Measurements from ENCODE around the gene ELAVL2.

ELAVL2 gene

GRCh38 chr9:23750808-23751207 is 75.2 kb downstream of the ELAVL2 start:
- TF ChIP-seq, protein P1, sequence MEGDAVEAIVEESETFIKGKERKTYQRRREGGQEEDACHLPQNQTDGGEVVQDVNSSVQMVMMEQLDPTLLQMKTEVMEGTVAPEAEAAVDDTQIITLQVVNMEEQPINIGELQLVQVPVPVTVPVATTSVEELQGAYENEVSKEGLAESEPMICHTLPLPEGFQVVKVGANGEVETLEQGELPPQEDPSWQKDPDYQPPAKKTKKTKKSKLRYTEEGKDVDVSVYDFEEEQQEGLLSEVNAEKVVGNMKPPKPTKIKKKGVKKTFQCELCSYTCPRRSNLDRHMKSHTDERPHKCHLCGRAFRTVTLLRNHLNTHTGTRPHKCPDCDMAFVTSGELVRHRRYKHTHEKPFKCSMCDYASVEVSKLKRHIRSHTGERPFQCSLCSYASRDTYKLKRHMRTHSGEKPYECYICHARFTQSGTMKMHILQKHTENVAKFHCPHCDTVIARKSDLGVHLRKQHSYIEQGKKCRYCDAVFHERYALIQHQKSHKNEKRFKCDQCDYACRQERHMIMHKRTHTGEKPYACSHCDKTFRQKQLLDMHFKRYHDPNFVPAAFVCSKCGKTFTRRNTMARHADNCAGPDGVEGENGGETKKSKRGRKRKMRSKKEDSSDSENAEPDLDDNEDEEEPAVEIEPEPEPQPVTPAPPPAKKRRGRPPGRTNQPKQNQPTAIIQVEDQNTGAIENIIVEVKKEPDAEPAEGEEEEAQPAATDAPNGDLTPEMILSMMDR (IDR thresholded peaks at IDR 0.05; ENCODE audit: extremely low read depth, missing control alignments), result no peak
- no peak for DNase-seq (ENCODE audit: low spot score)

- DNase-seq (ENCODE audit: low spot score), result no peak
- TF ChIP-seq, protein P1 (IDR thresholded peaks at IDR 0.05; ENCODE audit: extremely low read depth, missing control alignments), result no peak
These were observed 78.7 kb downstream of the ELAVL2 start for GRCh38 chr9:23747088-23748075.

- TF ChIP-seq, protein P1 (IDR thresholded peaks at IDR 0.05; ENCODE audit: extremely low read depth, missing control alignments), result no peak
- DNase-seq (ENCODE audit: low spot score), result no peak
These were observed 79.7 kb downstream of the ELAVL2 start for GRCh38 chr9:23746317-23746716.

GRCh38 chr9:23743036-23743435 is 83.0 kb downstream of the ELAVL2 start:
- no peak for DNase-seq (ENCODE audit: low spot score)
- TF ChIP-seq, protein P1 (IDR thresholded peaks at IDR 0.05; ENCODE audit: extremely low read depth, missing control alignments), result no peak

DNA sequence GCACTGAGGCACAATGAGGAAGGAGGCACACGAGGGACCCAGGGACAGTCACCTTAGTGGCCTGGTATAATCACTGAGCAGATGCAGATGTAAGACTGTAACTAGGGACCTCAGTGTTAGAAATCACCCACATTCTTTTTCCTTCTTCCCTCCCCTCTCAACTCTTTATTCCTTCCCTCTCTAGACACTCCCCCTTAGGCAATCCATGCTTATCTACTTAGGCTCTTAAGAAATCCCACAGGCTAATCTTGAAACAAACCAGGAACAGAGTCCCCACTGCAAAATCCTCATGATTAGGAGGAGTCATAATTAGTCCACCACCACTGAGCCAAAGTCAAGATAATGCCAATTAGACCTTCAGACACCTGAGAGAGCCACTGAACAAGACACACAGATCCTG is 84.7 kb downstream of the ELAVL2 start:
- no peak for DNase-seq (ENCODE audit: low spot score)
- TF ChIP-seq, protein P1 (IDR thresholded peaks at IDR 0.05; ENCODE audit: extremely low read depth, missing control alignments), result no peak

DNA sequence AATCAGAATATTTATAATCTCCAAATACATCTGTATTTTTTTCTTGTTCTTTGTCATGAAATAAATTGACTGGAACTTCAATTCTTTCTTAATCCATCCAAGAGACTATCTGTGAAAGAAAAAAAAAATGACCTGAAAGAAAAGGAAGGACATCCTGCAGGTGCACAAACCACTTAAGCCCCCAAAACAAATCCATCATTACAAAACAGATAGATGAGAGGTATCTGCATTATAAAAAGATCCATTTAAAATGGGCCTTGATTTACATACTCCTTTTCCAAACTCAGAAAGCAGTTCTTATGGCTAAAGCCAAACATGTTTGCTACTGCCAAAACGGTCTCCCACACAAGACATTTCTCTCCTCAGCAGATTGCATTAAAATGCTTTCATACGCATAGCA is 85.5 kb downstream of the ELAVL2 start:
- TF ChIP-seq, protein P1 (IDR thresholded peaks at IDR 0.05; ENCODE audit: extremely low read depth, missing control alignments), result no peak
- DNase-seq (ENCODE audit: low spot score), result no peak

DNA sequence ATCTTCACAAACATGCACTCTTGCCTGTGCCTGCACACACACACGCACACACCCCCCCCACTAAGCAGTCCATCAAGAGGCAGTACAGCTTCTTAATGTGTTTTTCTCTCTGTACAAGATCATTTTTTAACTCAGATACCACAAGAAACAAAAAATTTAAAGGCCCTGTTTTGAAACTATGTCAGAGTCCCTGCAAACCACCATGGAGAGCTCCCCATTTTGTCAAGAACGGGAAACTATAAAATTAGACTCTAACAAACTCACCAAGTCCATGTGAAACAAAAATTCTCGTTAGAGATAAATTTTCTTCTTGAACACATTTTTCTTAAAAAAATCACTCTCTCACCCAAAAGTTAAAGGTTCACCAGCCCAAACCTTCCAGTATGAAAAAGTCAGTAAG is 86.3 kb downstream of the ELAVL2 start:
- TF ChIP-seq, protein P1 (IDR thresholded peaks at IDR 0.05; ENCODE audit: extremely low read depth, missing control alignments), result no peak
- no peak for DNase-seq (ENCODE audit: low spot score)
